ENCODE data around the gene PTP4A2.

- TF ChIP-seq EZH2 (IDR thresholded peaks at IDR 0.05) (no peak), FOXP2 (optimal IDR thresholded peaks at IDR 0.05; ENCODE audit: control extremely low read depth, extremely low read length, insufficient read depth) (no peak), POLR2AphosphoS5 (IDR thresholded peaks at IDR 0.05; ENCODE audit: borderline replicate concordance, low read depth, low read length) (no peak)
These were observed 35.7 kb downstream of the PTP4A2 start for GRCh38 chr1:31902510-31902860.
